ENCODE results near the gene SSMEM1. TPM values are rescaled to one million over a fixed set of nuclear protein-coding genes. Genes with fewer than 3 reads are reported as not detected.
"Not testable (repeated sequence)": the region's sequence is repeated elsewhere in the genome, so short reads cannot be mapped to it uniquely, and the experiment has no call there.

Gene SSMEM1
- total RNA-seq, 2 donors from 2014 or later = not detected

DNA sequence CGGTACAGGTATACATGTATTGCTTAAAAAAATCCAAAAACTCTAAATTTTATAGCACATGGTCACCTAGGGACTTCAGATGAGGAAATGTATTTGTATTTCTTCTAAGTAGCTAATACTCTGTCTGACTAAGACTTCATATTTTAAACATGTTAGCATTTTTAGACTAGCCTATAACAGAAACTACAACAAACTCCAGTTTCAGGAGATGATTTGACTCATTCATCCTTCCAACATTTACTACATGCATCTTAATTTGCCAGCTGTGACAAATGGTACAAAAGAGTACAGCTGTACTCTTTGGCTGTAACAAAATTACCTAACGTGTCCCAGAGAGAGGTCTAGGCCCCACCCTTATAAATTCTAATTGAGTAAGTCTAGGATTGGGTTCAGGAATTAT is 24.7 kb upstream of the SSMEM1 start:
- Mint-ChIP-seq H3K4me1 (peaks cover 5% of the 10 kb centered on the region), H3K27ac (no peak overlapping the region), H3K36me3 (ENCODE audit: low read depth) (peaks cover 61% of the 10 kb centered on the region), H3K9me3 (no peaks in the 10 kb centered on the region), H3K27me3 (ENCODE audit: insufficient read depth) (no peaks in the 10 kb centered on the region), H3K4me3 (no peak overlapping the region)
- H3K4me1 ChIP-seq (ENCODE audit: control insufficient read depth, insufficient read depth, low read length) = no peaks in the 10 kb centered on the region
- no peak overlapping the region for H3K9ac ChIP-seq (ENCODE audit: extremely low read depth, low read length, poor library complexity, severe bottlenecking)
- 98 to 100% methylated on average over 1 to 2 of the region's 2 CpGs for WGBS, 2 experiments (ENCODE audit: insufficient coverage in 1 of 2, insufficient read length in 1 of 2)
- H3K9me3 ChIP-seq (ENCODE audit: control insufficient read depth, low read length) = no peaks in the 10 kb centered on the region
- no peaks in the 10 kb centered on the region for H3K27me3 ChIP-seq (ENCODE audit: control insufficient read depth, insufficient read depth, low read length, poor library complexity, severe bottlenecking)
- no peak for TF ChIP-seq CTCF (conservative IDR thresholded peaks at IDR 0.05)
- no peak overlapping the region for H3K27ac ChIP-seq (ENCODE audit: low read depth, low read length)
- DNase-seq = no peak
- no peak overlapping the region for H3K4me3 ChIP-seq (ENCODE audit: low read length)
- peaks cover 70% of the 10 kb centered on the region for H3K36me3 ChIP-seq (ENCODE audit: control insufficient read depth, insufficient read depth, low read length)

- H3K9ac ChIP-seq (ENCODE audit: extremely low read depth, low read length, poor library complexity, severe bottlenecking); H3K4me3 ChIP-seq (ENCODE audit: low read length); H3K4me1 ChIP-seq (ENCODE audit: control insufficient read depth, insufficient read depth, low read length); H3K27ac Mint-ChIP-seq; H3K27ac ChIP-seq (ENCODE audit: low read depth, low read length); H3K4me3 Mint-ChIP-seq; H3K27me3 ChIP-seq (ENCODE audit: control insufficient read depth, insufficient read depth, low read length, poor library complexity, severe bottlenecking); H3K9me3 Mint-ChIP-seq; H3K4me1 Mint-ChIP-seq; H3K9me3 ChIP-seq (ENCODE audit: control insufficient read depth, low read length); DNase-seq; H3K27me3 Mint-ChIP-seq (ENCODE audit: insufficient read depth): not testable (repeated sequence)
- peaks cover 66% of the 10 kb centered on the region for H3K36me3 ChIP-seq (ENCODE audit: control insufficient read depth, insufficient read depth, low read length)
- WGBS, 2 experiments (ENCODE audit: insufficient coverage in 1 of 2, insufficient read length in 1 of 2) = 94 to 100% methylated on average over 5 of the region's 5 CpGs
- peaks cover 59% of the 10 kb centered on the region for H3K36me3 Mint-ChIP-seq (ENCODE audit: low read depth)
Observed at GRCh38 chr7:130184349-130184748, 23.3 kb upstream of the SSMEM1 start.

- Mint-ChIP-seq H3K36me3 (ENCODE audit: low read depth) (peaks cover 60% of the 10 kb centered on the region), H3K27me3 (ENCODE audit: insufficient read depth) (no peaks in the 10 kb centered on the region), H3K4me1 (peaks cover 7% of the 10 kb centered on the region), H3K9me3 (no peaks in the 10 kb centered on the region), H3K4me3 (no peak overlapping the region), H3K27ac (peak overlapping the region; percentile 74)
- H3K27ac ChIP-seq (ENCODE audit: low read depth, low read length) = no peak overlapping the region
- TF ChIP-seq CTCF (conservative IDR thresholded peaks at IDR 0.05) = no peak
- no peaks in the 10 kb centered on the region for H3K27me3 ChIP-seq (ENCODE audit: control insufficient read depth, insufficient read depth, low read length, poor library complexity, severe bottlenecking)
- no peak for DNase-seq
- 91% methylated on average over 2 of the region's 2 CpGs; no CpG with 5 or more reads in 1 of the 2 experiments for WGBS, 2 experiments (ENCODE audit: insufficient coverage in 1 of 2, insufficient read length in 1 of 2)
- H3K9me3 ChIP-seq (ENCODE audit: control insufficient read depth, low read length) = no peaks in the 10 kb centered on the region
- no peak overlapping the region for H3K4me3 ChIP-seq (ENCODE audit: low read length)
- no peaks in the 10 kb centered on the region for H3K4me1 ChIP-seq (ENCODE audit: control insufficient read depth, insufficient read depth, low read length)
- peaks cover 65% of the 10 kb centered on the region for H3K36me3 ChIP-seq (ENCODE audit: control insufficient read depth, insufficient read depth, low read length)
- H3K9ac ChIP-seq (ENCODE audit: extremely low read depth, low read length, poor library complexity, severe bottlenecking) = no peak overlapping the region
Observed at GRCh38 chr7:130187360-130187759, 20.3 kb upstream of the SSMEM1 start.

DNA sequence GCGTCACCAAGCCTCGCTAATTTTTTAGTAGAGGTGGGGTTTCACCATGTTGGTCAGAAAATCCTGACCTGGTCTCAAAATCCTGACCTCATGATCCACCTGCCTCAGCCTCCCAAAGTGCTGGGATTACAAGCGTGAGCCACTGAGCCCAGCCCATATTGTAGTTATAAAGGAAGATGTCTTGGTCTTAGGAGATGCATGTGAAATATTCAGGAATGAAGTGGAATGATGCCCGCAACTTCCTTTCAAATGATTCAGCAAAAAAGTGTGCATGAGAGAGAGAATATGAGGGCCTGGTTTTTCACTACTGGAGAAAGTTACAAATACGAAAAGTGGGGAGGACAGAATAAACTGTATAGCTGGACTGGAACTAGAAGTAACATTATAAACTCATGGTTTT is 18.3 kb upstream of the SSMEM1 start:
- Histone ChIP-seq H3K9ac (ENCODE audit: extremely low read depth, low read length, poor library complexity, severe bottlenecking) (no peak overlapping the region), H3K27me3 (ENCODE audit: control insufficient read depth, insufficient read depth, low read length, poor library complexity, severe bottlenecking) (no peaks in the 10 kb centered on the region), H3K9me3 (ENCODE audit: control insufficient read depth, low read length) (no peaks in the 10 kb centered on the region), H3K36me3 (ENCODE audit: control insufficient read depth, insufficient read depth, low read length) (peaks cover 60% of the 10 kb centered on the region), H3K4me1 (ENCODE audit: control insufficient read depth, insufficient read depth, low read length) (no peaks in the 10 kb centered on the region), H3K4me3 (ENCODE audit: low read length) (no peak overlapping the region), H3K27ac (ENCODE audit: low read depth, low read length) (no peak overlapping the region)
- DNase-seq = no peak
- Mint-ChIP-seq H3K4me3 (no peak overlapping the region), H3K9me3 (no peaks in the 10 kb centered on the region), H3K36me3 (ENCODE audit: low read depth) (peaks cover 58% of the 10 kb centered on the region), H3K27ac (peak overlapping the region; percentile 9), H3K27me3 (ENCODE audit: insufficient read depth) (no peaks in the 10 kb centered on the region), H3K4me1 (peaks cover 7% of the 10 kb centered on the region)
- TF ChIP-seq CTCF (conservative IDR thresholded peaks at IDR 0.05) = no peak
- WGBS, 2 experiments (ENCODE audit: insufficient coverage in 1 of 2, insufficient read length in 1 of 2) = 94 to 100% methylated on average over 4 to 5 of the region's 5 CpGs

All from endodermal cell (in vitro differentiated cells).